M059J (cell line): ENCODE results near the gene ACTR5. TPM values are rescaled to one million over a fixed set of nuclear protein-coding genes. Genes with fewer than 3 reads are reported as not detected.
"Not testable (repeated sequence)": the region's sequence is repeated elsewhere in the genome, so short reads cannot be mapped to it uniquely, and the experiment has no call there.

Experiments
- DNase-seq: peaks from one replicate; pipeline ENCODE4 v3.0.0-alpha.2; 2012; ENCODE audit warnings: low read depth
- total RNA-seq: library from RNA; depleted of rRNA; stranded (reverse); fragments of >200 nt; shearing (Covaris generic); gene quantifications from 2 replicates; pipeline ENCODE4 v1.2.3, GENCODE V29; 2014

Gene ACTR5
- total RNA-seq, 1 experiment from 2014 or later = 10.6 TPM

DNA sequence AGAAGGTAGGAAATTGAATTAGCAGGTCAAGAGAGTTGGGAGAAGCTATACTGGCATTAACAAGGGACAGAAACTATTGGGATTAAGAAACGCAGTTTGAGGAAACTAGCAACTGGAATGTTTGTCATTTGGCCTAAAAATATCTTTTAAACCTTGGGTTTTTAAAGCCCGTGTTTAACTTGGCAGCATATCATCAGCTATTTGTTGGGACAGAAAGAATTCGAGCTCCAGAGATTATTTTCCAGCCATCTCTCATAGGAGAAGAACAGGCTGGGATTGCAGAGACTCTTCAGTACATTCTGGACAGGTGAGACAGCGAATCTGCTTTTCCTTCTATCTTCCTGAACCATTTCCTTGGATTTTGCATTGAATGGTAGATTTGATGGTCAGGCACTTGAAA lies 17.8 kb downstream of the ACTR5 start:
- no peak for DNase-seq

- DNase-seq = no peak
Measured at GRCh38 chr20:38769376-38770295, 21.4 kb downstream of the ACTR5 start.

DNA sequence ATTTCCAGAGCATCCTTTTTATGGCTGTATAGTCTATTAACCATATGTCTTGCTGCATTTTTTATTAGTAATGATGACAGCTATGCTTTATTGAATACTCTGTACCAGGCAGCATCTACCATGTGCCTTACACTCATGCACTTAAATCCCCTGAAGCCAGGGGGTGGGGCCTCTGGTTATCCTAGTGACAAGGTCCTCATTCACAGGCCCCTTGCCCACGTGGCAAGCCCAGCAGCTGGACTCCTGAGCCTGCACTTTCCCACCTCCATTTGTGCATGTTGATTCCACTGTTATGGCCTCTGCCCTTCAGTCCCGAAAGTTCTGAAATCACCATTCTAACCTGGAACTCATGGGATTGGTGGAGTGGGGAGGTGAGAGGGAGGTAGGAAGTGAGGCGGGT lies 22.3 kb downstream of the ACTR5 start:
- no peak for DNase-seq

GRCh38 chr20:38770970-38771369 lies 22.7 kb downstream of the ACTR5 start:
- no peak for DNase-seq

DNA sequence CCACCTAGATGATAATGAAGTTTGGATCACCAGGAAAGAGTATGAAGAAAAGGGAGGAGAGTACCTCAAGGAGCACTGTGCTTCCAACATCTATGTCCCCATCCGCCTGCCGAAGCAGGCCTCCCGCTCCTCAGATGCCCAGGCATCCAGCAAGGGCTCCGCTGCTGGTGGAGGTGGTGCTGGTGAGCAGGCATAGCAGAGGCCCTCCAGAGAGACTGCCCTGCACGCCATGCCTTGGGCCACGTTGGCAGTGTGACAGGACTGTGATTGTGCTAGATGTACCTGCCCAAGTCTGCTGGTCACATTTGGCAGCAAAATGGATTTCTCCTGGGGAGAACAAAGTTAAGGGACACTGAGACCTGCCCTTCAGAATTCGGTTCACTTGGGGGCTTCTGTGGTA lies 23.4 kb downstream of the ACTR5 start:
- DNase-seq = no peak

- DNase-seq = no peak
Measured at GRCh38 chr20:38774167-38774566, 25.9 kb downstream of the ACTR5 start.

- no peak for DNase-seq
Measured at GRCh38 chr20:38776363-38776762, 28.1 kb downstream of the ACTR5 start.

GRCh38 chr20:38779247-38780097 lies 31.2 kb downstream of the ACTR5 start:
- DNase-seq = no peak

DNA sequence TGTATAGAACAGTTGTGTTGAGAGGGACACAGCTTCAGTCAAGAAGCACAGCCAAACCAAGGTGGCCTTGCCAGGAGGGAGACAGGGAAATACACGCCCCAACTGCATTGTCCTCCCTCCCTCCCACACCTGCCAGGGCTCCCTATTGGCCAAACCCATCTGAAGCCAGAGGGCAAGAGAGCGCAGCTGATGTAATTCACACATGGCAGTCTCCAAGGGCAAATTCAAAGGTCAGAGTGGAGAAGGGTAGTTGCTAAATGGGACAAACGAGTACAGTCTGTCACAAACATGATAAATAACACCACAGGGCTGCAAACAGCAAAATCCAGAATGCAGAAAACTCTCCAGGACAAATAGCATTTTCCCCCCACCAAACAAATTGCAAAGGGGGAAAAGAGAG lies 34.0 kb downstream of the ACTR5 start:
- no peak for DNase-seq

DNA sequence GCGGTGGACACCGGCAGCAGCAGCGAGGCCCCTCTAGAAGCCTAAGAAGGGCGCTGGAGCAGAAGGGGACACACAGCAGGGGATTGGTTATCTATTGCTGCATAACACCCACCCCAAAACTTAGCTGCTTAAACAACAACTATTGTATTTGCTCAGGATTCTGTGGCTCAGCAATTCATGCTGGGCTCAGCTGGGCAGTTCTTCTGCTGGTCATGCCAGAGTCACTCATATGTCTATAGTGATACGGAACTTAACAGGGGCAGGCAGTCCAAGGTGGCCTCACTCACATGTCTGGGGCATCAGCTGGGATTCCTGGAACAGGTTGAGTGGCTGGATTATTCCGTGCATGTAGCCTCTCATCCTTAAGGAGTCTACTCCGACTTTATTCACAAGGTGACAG lies 39.6 kb downstream of the ACTR5 start:
- DNase-seq = no peak

DNA sequence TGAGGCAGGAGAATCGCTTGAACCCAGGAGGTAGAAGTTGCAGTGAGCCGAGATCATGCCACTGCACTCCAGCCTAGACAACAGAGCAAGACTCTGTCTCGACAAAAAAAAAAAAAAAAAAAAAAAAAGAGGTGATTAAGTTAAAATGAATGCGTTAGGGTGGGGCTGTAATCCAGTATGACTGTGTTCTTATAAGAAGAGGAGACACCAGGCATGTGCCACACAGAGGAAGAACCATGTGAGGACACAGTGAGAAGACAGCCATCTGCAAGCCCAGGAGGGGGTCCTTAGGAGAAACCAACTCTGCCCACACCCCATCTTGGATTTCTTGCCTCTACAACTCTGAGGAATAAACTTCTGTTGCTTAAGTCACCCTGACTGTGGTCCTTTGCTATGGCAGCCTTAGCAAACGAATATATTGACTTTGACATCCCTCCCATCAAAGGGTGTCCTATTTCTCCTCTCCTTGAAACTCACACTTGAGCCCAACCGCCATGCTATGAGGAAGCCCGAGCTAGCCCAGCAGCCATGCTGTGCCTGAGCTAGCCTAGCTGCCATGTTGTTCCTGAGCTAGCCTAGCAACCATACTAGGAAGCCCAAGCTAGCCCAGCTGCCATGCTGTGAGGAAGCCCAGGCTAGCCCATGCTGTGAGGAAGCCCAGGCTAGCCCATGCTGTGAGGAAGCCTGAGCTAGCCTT lies 41.4 kb downstream of the ACTR5 start:
- peak; percentile 74 for DNase-seq

DNA sequence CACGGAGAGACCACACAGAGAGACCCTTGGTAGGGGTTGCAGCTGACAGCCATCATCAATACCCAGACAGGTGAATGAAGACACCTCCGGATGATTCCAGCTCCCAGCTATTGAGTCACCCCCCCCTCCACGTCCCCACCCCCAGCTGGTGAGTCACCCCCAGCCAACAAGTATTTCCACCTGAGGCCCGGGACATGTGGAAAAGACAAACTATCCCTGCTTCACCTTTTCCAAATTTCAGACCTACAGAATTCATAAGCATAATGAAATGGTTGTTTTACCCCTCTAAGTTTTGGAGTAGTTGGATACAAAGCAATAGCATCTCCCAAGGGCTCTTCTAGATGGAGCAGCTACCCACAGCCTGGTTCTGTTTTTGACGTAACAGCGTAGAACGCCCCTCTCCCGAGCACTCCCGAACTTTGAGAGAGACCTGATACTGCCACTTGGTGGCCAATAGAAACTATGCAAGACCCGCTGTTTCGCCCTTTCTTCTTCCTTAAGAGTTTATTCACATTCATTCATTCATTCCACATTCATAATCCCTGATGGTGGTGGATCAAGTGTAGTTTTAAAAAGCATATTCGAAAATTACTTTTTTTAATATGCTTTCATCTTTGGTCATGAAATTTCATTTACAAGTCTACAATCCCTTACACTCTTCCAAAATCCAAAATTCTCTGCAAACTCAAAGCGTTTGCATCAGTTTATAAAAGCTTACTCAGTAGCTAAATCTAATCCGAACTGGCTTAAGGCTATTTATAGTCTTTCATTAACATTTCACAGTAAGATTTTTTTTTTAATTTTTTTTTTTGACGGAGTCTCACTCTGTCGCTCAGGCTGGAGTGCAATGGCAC lies 42.2 kb downstream of the ACTR5 start:
- DNase-seq = peak; percentile 60

DNA sequence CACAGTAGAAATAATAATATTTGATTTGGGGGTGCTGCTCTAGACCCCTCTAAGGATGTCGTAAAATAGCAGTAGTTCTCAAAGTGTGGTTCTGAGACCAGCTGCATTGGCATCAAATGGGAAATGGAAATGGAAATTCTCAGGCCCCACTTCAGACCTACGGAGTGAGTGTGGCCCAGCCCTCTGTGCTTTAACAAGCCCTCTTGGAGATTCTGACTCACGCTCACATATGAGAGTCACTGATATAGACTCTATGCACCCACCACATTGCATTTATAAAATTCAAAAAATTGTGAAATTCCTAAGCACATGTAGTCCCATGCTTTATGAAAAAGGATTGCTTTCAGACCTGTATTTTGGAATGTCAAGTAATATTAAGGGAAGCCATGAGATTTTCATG lies 43.0 kb downstream of the ACTR5 start:
- peak; percentile 28 for DNase-seq

GRCh38 chr20:38791940-38792339 lies 43.7 kb downstream of the ACTR5 start:
- peak; percentile 12 for DNase-seq

DNA sequence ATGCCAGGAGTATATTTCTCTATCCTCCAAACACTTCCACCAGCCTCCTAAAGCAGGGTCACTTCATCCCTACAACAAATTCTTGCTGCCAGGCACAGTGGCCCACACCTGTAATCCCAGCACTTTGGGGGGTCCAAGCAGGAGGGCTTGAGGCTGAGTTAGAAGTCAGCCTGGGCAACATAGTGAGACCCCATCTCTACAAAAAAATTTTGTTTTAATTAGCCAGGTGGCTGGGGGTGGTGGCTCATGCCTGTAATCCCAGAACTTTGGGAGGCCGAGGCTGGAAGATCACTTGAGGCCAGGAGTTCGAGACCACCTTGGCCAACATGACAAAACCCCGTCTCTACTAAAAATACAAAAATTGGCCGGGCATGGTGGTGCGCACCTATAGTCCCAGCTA lies 45.8 kb downstream of the ACTR5 start:
- not testable (repeated sequence) for DNase-seq

DNA sequence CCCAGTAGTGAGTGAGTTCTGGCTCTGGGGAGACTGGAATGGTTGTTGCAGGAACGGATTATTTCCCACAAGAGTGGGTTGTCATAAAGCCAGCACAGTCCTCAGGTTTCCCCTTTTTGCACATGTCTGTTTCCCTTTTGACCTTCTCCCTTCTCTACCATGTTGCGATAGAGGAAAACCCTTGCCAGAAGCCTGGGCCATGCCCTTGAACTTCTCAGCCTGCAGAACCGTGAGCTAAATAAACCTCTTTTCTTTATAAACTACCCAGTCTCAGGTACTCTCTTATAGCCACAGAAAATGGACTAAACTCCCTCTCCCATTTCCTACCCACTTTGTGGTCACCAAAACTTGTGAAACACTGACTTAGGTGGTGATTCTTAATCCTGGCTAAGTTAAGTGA lies 50.0 kb downstream of the ACTR5 start:
- DNase-seq = no peak

- no peak for DNase-seq
Measured at GRCh38 chr20:38799203-38799602, 50.9 kb downstream of the ACTR5 start.

DNA sequence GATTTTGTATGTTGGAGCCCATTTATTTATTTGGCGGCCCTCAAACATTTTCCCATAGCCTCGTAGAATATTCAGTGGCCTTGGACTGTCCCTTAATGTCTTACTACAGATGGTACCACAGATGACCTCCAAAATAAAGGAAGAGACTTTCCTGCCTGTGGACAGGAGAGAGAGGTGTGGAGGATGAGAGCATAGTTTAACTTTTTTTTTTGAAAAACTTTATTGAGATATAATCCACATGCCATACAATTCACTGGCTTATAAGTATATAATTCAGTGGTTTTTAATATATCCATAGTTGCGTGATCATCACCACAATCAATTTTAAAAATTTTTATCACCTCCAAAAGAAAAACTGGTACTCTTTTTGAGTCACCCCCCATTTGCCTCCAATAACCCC lies 52.6 kb downstream of the ACTR5 start:
- no peak for DNase-seq

DNA sequence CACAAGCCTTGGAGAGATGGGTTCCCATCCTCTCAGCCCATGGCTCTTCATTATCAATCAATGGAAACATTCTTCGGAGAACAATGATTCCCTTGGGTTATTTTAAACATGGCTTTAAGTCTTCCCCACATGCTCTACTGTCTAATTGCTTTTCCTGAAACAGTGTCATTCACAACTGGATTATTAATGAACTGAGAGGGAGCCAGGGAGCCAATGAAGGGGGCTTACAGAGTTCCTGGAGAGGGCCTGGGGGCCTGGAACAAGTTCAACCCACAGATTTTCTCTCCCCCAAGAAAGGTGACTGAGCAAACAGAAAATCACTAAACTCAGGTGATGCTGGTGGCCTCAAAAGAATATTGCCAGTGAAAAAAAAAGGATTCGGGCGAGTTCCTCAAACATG lies 56.0 kb downstream of the ACTR5 start:
- DNase-seq = no peak

- DNase-seq = no peak
Measured at GRCh38 chr20:38804682-38805501, 56.6 kb downstream of the ACTR5 start.
